HCT116 (cell line): ENCODE data around the gene CPSF7. TPM values are rescaled to one million over a fixed set of nuclear protein-coding genes. Genes with fewer than 3 reads are reported as not detected.
A peak's percentile ranks its signal among the peaks of the same experiment; 100 is the strongest.

Source experiments
- ATAC-seq: fragments of 200-7000 bp; cut with Tn5 transposase; 2 replicates; pipeline ENCODE4 v1.9.1; 2020; ENCODE audit warnings: mild to moderate bottlenecking, moderate library complexity
- BruUV-seq: library from RNA; stranded (reverse); fragments of 400-500 nt; replicated peaks from 2 replicates; lab custom pipeline; 2021; lab: Mats Ljungman, UMichigan
- CTCF ChIA-PET: fragments of 300-600 bp; sonication (Branson Sonifier 250); formaldehyde crosslinking; loops from one replicate; lab custom pipeline; 2021; ENCODE audit warnings: antibody characterized with exemption; lab: Charles Lee
- POLR2A ChIA-PET: fragments of 300-600, 350-600 bp; sonication (Branson Sonifier 250); formaldehyde crosslinking; loops from one replicate; lab custom pipeline; 2021; ENCODE audit warnings: antibody characterized with exemption; lab: Charles Lee
- RAD21 ChIA-PET, 2 experiments: fragments of 300-600 bp; sonication (Branson Sonifier 250); formaldehyde crosslinking; loops; one replicate each; lab custom pipeline; 2023; ENCODE audit warnings: low total read pairs in 2 of 2; ENCODE audit not compliant: uncharacterized antibody in 2 of 2, unreplicated experiment in 2 of 2, low non-redundant PET in 1 of 2; lab: Charles Lee
- DNase-seq: peaks from one replicate; pipeline ENCODE4 v3.0.0-alpha.2; 2010; ENCODE audit warnings: low read depth, low spot score
- H2AFZ ChIP-seq: fragments of 200-600 bp; shearing (Covaris generic), sonication (generic); 2 replicates; pipeline ENCODE4 v1.6.1; 2017; ENCODE audit warnings: low read depth, mixed run types, mixed read lengths, antibody characterized with exemption, low read length; ENCODE audit not compliant: poor library complexity, severe bottlenecking
- H3K27ac ChIP-seq: 2 replicates; pipeline ENCODE4 v1.5.1; 2012; ENCODE audit warnings: low read depth, low read length
- H3K27me3 ChIP-seq: fragments of 200-600 bp; sonication (generic); 2 replicates; pipeline ENCODE4 v1.6.1; 2016; ENCODE audit warnings: mixed run types, low read length, mixed read lengths; ENCODE audit not compliant: insufficient read depth
- H3K36me3 ChIP-seq, 2 experiments: fragments of 200-500 bp in 1 of 2; fragments of 200-600 bp in 1 of 2; sonication (Bioruptor generic) in 1 of 2; sonication (generic) in 1 of 2; 2 replicates each; pipeline versions ENCODE4 v1.5.1 to v1.6.1; 2014 to 2016; ENCODE audit warnings: low read length in 2 of 2, inconsistent platforms in 1 of 2, mixed read lengths in 1 of 2, mixed run types in 1 of 2; ENCODE audit not compliant: insufficient read depth in 2 of 2, control insufficient read depth in 1 of 2
- H3K4me1 ChIP-seq, 2 experiments: fragments of 200-600 bp in 1 of 2; sonication (generic) in 1 of 2; 2 replicates each; pipeline versions ENCODE4 v1.5.1 to v1.6.1; 2012 to 2017; ENCODE audit warnings: low read length in 2 of 2, inconsistent platforms in 1 of 2, mild to moderate bottlenecking in 1 of 2, mixed read lengths in 1 of 2, mixed run types in 1 of 2, moderate library complexity in 1 of 2; ENCODE audit not compliant: insufficient read depth in 2 of 2, control insufficient read depth in 1 of 2
- H3K4me2 ChIP-seq: fragments of 200-600 bp; sonication (generic); 2 replicates; pipeline ENCODE4 v1.6.1; 2017; ENCODE audit warnings: mixed run types, low read length, mixed read lengths
- H3K4me3 ChIP-seq, 2 experiments: fragments of 200-600 bp in 1 of 2; sonication (generic) in 1 of 2; replicated peaks in 1 of 2; 2 replicates each; pipeline ENCODE4 v1.5.1; 2011 to 2016; ENCODE audit warnings: low read length in 2 of 2, control low read depth in 1 of 2, low read depth in 1 of 2, mild to moderate bottlenecking in 1 of 2, mixed read lengths in 1 of 2, mixed run types in 1 of 2
- H3K79me2 ChIP-seq: fragments of 200-600 bp; sonication (generic); 2 replicates; pipeline ENCODE4 v1.6.1; 2017; ENCODE audit warnings: mild to moderate bottlenecking, mixed run types, low read length, moderate library complexity, mixed read lengths; ENCODE audit not compliant: insufficient read depth
- H3K9ac ChIP-seq: fragments of 200-600 bp; sonication (generic); 2 replicates; pipeline ENCODE4 v1.6.1; 2016; ENCODE audit warnings: low read length, mixed read lengths
- H3K9me2 ChIP-seq: fragments of 200-600 bp; sonication (generic), shearing (Covaris generic); 2 replicates; pipeline ENCODE4 v1.6.1; 2017; ENCODE audit warnings: mixed run types, mild to moderate bottlenecking, moderate library complexity; ENCODE audit not compliant: insufficient read depth
- H3K9me3 ChIP-seq, 2 experiments: fragments of 200-500 bp in 1 of 2; fragments of 200-600 bp in 1 of 2; sonication (Bioruptor generic) in 1 of 2; sonication (generic) in 1 of 2; 2 replicates each; pipeline ENCODE4 v1.6.1; 2014 to 2017; ENCODE audit warnings: low read length in 2 of 2, mixed read lengths in 2 of 2, inconsistent platforms in 1 of 2, low read depth in 1 of 2, mild to moderate bottlenecking in 1 of 2, mixed run types in 1 of 2, moderate library complexity in 1 of 2; ENCODE audit not compliant: control insufficient read depth in 1 of 2, insufficient read depth in 1 of 2
- H4K20me1 ChIP-seq: fragments of 200-600 bp; sonication (generic), shearing (Covaris generic); 2 replicates; pipeline ENCODE4 v1.6.1; 2017; ENCODE audit warnings: mixed run types, mild to moderate bottlenecking, moderate library complexity; ENCODE audit not compliant: insufficient read depth
- CBX3 ChIP-seq: IDR thresholded peaks from 2 replicates; pipeline ENCODE4 v1.6.1; 2012; ENCODE audit warnings: low read depth
- CEBPB ChIP-seq: IDR thresholded peaks from 2 replicates; pipeline ENCODE4 v1.6.1; 2012; ENCODE audit warnings: low read depth
- EGR1 ChIP-seq: IDR thresholded peaks from 2 replicates; pipeline ENCODE4 v1.6.1; 2012; ENCODE audit warnings: low read depth
- EZH2 ChIP-seq: fragments of 200-600 bp; sonication (generic); IDR thresholded peaks from 2 replicates; pipeline ENCODE4 v1.6.1; 2017; ENCODE audit warnings: antibody characterized with exemption, mixed run types
- EZH2phosphoT487 ChIP-seq: fragments of 200-600 bp; IDR thresholded peaks from 2 replicates; pipeline ENCODE4 v1.6.1; 2018; ENCODE audit warnings: antibody characterized with exemption, borderline replicate concordance
- FOSL1 ChIP-seq: IDR thresholded peaks from 2 replicates; pipeline ENCODE4 v1.6.1; 2012; ENCODE audit warnings: low read depth
- JUND ChIP-seq: IDR thresholded peaks from 2 replicates; pipeline ENCODE4 v1.6.1; 2012
- POLR2A ChIP-seq: IDR thresholded peaks from 2 replicates; pipeline ENCODE4 v1.7.0; 2011; ENCODE audit warnings: borderline replicate concordance; ENCODE audit not compliant: insufficient read depth, insufficient read length; ENCODE audit errors: extremely low read depth
- RAD21 ChIP-seq: IDR thresholded peaks from 2 replicates; pipeline ENCODE4 v1.6.1; 2012; ENCODE audit warnings: low read depth, mild to moderate bottlenecking
- SIN3A ChIP-seq: IDR thresholded peaks from 2 replicates; pipeline ENCODE4 v1.6.1; 2012; ENCODE audit warnings: low read depth
- SP1 ChIP-seq: IDR thresholded peaks from 2 replicates; pipeline ENCODE4 v1.6.1; 2012; ENCODE audit warnings: low read depth
- SRF ChIP-seq: IDR thresholded peaks from 2 replicates; pipeline ENCODE4 v1.6.1; 2012; ENCODE audit warnings: low read depth
- TCF7L2 ChIP-seq: IDR thresholded peaks from 2 replicates; pipeline ENCODE4 v1.7.0; 2011; ENCODE audit warnings: borderline replicate concordance, inconsistent platforms; ENCODE audit not compliant: insufficient read depth, insufficient read length; ENCODE audit errors: extremely low read depth
- YY1 ChIP-seq: IDR thresholded peaks from 2 replicates; pipeline ENCODE4 v1.6.1; 2011; ENCODE audit warnings: low read length, low read depth, moderate library complexity, mild to moderate bottlenecking; ENCODE audit not compliant: insufficient replicate concordance; ENCODE audit errors: extremely low read depth
- ZNF274 ChIP-seq: fragments of 200-500 bp; sonication (Bioruptor generic); IDR thresholded peaks from 2 replicates; pipeline ENCODE4 v1.6.1; 2014; ENCODE audit warnings: mild to moderate bottlenecking, low read depth, low read length, inconsistent platforms
- intact Hi-C: fragments of 100-400 bp; cut with micrococcal nuclease; formaldehyde crosslinking; loops from 2 replicates; pipeline ENCODE4 v1.10.0; 2022
- total RNA-seq: library from RNA; stranded (reverse); gene quantifications from one replicate; pipeline ENCODE4 v1.2.1, GENCODE V29; 2021; ENCODE audit not compliant: unreplicated experiment
- TF ChIP-seq, protein P1 (sequence below): IDR thresholded peaks from 2 replicates; pipeline ENCODE4 v1.6.1; 2011; ENCODE audit warnings: mild to moderate bottlenecking, low read length, moderate library complexity; ENCODE audit not compliant: insufficient replicate concordance; ENCODE audit errors: extremely low read depth
- TF ChIP-seq, protein P2 (sequence below), 3 experiments: fragments of 200-600 bp in 1 of 3; sonication (generic) in 1 of 3; IDR thresholded peaks in 2 of 3; conservative IDR thresholded peaks in 1 of 3; 2 replicates each; pipeline ENCODE4 v1.5.1; 2012 to 2017; ENCODE audit warnings: low read depth in 2 of 3, low read length in 2 of 3, antibody characterized with exemption in 1 of 3, borderline replicate concordance in 1 of 3, control low read depth in 1 of 3, mild to moderate bottlenecking in 1 of 3, mixed read lengths in 1 of 3, mixed run types in 1 of 3, moderate library complexity in 1 of 3; ENCODE audit not compliant: insufficient read depth in 1 of 3
- TF ChIP-seq, protein P3 (sequence below): IDR thresholded peaks from 2 replicates; pipeline ENCODE4 v1.6.1; 2012; ENCODE audit warnings: low read depth
- TF ChIP-seq, protein P4 (sequence below): IDR thresholded peaks from 2 replicates; pipeline ENCODE4 v1.6.1; 2012

CPSF7 gene
- total RNA-seq, 1 experiment from 2014 or later: 110 TPM

DNA sequence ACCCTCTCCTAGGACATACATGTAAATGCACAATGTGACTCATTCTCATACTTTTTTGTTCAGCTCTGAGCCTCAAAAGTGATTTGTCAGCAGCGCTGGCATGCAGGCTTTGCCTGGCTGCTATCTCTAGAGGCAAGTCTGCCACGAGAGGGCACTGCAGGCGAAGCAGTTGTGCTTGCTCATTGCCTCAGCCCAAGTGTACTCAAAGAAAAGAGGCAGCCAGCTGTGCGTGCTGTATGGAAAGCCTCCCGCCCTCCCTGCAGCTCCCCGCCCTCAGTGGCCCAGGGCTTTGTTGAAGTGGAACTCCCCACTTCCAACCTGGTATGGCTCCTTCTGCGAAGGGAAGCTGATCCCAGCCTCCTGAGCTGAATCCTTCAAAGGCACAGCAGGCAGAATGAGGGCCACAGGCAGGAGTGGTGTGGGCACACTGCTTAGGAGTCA lies 16.5 kb upstream of the CPSF7 start (continued):
- TF ChIP-seq, protein P1, sequence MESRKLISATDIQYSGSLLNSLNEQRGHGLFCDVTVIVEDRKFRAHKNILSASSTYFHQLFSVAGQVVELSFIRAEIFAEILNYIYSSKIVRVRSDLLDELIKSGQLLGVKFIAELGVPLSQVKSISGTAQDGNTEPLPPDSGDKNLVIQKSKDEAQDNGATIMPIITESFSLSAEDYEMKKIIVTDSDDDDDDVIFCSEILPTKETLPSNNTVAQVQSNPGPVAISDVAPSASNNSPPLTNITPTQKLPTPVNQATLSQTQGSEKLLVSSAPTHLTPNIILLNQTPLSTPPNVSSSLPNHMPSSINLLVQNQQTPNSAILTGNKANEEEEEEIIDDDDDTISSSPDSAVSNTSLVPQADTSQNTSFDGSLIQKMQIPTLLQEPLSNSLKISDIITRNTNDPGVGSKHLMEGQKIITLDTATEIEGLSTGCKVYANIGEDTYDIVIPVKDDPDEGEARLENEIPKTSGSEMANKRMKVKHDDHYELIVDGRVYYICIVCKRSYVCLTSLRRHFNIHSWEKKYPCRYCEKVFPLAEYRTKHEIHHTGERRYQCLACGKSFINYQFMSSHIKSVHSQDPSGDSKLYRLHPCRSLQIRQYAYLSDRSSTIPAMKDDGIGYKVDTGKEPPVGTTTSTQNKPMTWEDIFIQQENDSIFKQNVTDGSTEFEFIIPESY: no peak

DNA sequence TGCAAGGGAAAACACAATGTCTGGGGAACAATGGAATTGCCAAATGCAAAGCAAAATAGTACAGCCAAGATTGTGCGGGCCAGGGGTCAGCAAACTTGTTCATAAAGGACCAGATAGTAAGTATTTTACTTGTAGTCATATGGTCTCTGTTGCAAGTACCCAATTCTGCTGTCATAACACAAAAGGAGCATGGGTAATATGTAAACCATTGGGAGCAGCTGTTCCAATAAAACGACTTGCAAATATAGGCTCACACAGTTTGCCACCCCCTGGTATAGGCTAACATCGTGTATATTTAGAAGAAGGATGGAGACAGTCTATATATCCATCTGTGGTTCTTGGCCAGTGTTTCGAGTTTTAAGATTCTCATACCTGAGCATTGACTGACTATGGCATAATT lies 15.7 kb upstream of the CPSF7 start:
- intact Hi-C loops: no loop called here
- no TSS peak for BruUV-seq
- CTCF ChIA-PET: interaction anchor here (0.6 to 3.1 kb wide), 25 partner anchors 9 to 288 kb away, joined by 3 to 37 read pairs (median 6); partner anchors contain the start of genes CPSF7, CYB561A3, SDHAF2 and TMEM138
- H4K20me1 ChIP-seq: no peaks in the 10 kb centered on the region; the same call in 1 of the 2 replicates
- H3K4me3 ChIP-seq: no peak overlapping the region
- peaks cover 15 to 28% of the 10 kb centered on the region in 2 experiments for H3K36me3 ChIP-seq
- H3K79me2 ChIP-seq: peaks cover 48% of the 10 kb centered on the region
- H3K4me2 ChIP-seq: no peak overlapping the region
- no peak for DNase-seq
- H3K9me2 ChIP-seq: no peaks in the 10 kb centered on the region
- no peak for ATAC-seq
- H2AFZ ChIP-seq: no peak overlapping the region
- RAD21 ChIA-PET: interaction anchor here in 1 of 2 experiments (1.0 to 1.2 kb wide), 2 partner anchors 86 to 288 kb away, joined by 3 read pairs; no protein-coding TSS in a partner anchor
- peak overlapping the region; percentile 7; the same call in 1 of the 2 replicates for H3K27ac ChIP-seq
- no peaks in the 10 kb centered on the region for H3K27me3 ChIP-seq
- H3K9ac ChIP-seq: no peak overlapping the region
- peaks cover 0 to 8% of the 10 kb centered on the region in 2 experiments; a peak in 2 of 4 replicates for H3K4me1 ChIP-seq
- H3K9me3 ChIP-seq: no peaks in the 10 kb centered on the region
- POLR2A ChIA-PET: no interaction called here
- TF ChIP-seq YY1 (no peak), EZH2 (no peak), SIN3A (no peak), SRF (no peak), FOSL1 (no peak), CEBPB (no peak), POLR2A (no peak), JUND (no peak), TCF7L2 (no peak), CBX3 (no peak), ZNF274 (no peak), EGR1 (no peak), SP1 (no peak), RAD21 (no peak), EZH2phosphoT487 (no peak)
- TF ChIP-seq, protein P2, sequence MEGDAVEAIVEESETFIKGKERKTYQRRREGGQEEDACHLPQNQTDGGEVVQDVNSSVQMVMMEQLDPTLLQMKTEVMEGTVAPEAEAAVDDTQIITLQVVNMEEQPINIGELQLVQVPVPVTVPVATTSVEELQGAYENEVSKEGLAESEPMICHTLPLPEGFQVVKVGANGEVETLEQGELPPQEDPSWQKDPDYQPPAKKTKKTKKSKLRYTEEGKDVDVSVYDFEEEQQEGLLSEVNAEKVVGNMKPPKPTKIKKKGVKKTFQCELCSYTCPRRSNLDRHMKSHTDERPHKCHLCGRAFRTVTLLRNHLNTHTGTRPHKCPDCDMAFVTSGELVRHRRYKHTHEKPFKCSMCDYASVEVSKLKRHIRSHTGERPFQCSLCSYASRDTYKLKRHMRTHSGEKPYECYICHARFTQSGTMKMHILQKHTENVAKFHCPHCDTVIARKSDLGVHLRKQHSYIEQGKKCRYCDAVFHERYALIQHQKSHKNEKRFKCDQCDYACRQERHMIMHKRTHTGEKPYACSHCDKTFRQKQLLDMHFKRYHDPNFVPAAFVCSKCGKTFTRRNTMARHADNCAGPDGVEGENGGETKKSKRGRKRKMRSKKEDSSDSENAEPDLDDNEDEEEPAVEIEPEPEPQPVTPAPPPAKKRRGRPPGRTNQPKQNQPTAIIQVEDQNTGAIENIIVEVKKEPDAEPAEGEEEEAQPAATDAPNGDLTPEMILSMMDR (IDR thresholded peaks at IDR 0.05 in 2 of 3, conservative IDR thresholded peaks at IDR 0.05 in 1 of 3; ENCODE audit: borderline replicate concordance in 1 of 3, insufficient read depth in 1 of 3, low read depth in 2 of 3, low read length in 2 of 3): no peak
- TF ChIP-seq, protein P3, sequence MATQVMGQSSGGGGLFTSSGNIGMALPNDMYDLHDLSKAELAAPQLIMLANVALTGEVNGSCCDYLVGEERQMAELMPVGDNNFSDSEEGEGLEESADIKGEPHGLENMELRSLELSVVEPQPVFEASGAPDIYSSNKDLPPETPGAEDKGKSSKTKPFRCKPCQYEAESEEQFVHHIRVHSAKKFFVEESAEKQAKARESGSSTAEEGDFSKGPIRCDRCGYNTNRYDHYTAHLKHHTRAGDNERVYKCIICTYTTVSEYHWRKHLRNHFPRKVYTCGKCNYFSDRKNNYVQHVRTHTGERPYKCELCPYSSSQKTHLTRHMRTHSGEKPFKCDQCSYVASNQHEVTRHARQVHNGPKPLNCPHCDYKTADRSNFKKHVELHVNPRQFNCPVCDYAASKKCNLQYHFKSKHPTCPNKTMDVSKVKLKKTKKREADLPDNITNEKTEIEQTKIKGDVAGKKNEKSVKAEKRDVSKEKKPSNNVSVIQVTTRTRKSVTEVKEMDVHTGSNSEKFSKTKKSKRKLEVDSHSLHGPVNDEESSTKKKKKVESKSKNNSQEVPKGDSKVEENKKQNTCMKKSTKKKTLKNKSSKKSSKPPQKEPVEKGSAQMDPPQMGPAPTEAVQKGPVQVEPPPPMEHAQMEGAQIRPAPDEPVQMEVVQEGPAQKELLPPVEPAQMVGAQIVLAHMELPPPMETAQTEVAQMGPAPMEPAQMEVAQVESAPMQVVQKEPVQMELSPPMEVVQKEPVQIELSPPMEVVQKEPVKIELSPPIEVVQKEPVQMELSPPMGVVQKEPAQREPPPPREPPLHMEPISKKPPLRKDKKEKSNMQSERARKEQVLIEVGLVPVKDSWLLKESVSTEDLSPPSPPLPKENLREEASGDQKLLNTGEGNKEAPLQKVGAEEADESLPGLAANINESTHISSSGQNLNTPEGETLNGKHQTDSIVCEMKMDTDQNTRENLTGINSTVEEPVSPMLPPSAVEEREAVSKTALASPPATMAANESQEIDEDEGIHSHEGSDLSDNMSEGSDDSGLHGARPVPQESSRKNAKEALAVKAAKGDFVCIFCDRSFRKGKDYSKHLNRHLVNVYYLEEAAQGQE: no peak
- TF ChIP-seq, protein P4, sequence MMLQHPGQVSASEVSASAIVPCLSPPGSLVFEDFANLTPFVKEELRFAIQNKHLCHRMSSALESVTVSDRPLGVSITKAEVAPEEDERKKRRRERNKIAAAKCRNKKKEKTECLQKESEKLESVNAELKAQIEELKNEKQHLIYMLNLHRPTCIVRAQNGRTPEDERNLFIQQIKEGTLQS: no peak
